GM19043 (cell line): ENCODE results near the gene SYMPK.

ENCODE experiments used
- ATAC-seq: cut with Tn5 transposase; IDR thresholded peaks from one replicate; pipeline ENCODE4 v1.9.1; 2021; ENCODE audit warnings: low read depth; ENCODE audit not compliant: unreplicated experiment

The SYMPK gene

GRCh38 chr19:45826934-45827333 lies 36.0 kb downstream of the SYMPK start:
- ATAC-seq: no peak

GRCh38 chr19:45825917-45826893 lies 36.7 kb downstream of the SYMPK start:
- no peak for ATAC-seq

GRCh38 chr19:45825263-45825605 lies 37.7 kb downstream of the SYMPK start:
- no peak for ATAC-seq

- no peak for ATAC-seq
Measured at GRCh38 chr19:45824531-45825262, 38.2 kb downstream of the SYMPK start.

- ATAC-seq: no peak
Measured at GRCh38 chr19:45824041-45824471, 38.9 kb downstream of the SYMPK start.

- no peak for ATAC-seq
Measured at GRCh38 chr19:45823182-45823581, 39.8 kb downstream of the SYMPK start.

- ATAC-seq: no peak
Measured at GRCh38 chr19:45822716-45823115, 40.2 kb downstream of the SYMPK start.

GRCh38 chr19:45821570-45821969 lies 41.4 kb downstream of the SYMPK start:
- ATAC-seq: no peak

GRCh38 chr19:45821103-45821521 lies 41.8 kb downstream of the SYMPK start:
- ATAC-seq: no peak

GRCh38 chr19:45820413-45821102 lies 42.4 kb downstream of the SYMPK start:
- no peak for ATAC-seq

GRCh38 chr19:45819769-45820168 lies 43.2 kb downstream of the SYMPK start:
- ATAC-seq: no peak

GRCh38 chr19:45817725-45818301 lies 45.1 kb downstream of the SYMPK start:
- ATAC-seq: no peak

GRCh38 chr19:45817010-45817724 lies 45.8 kb downstream of the SYMPK start:
- no peak for ATAC-seq

GRCh38 chr19:45816236-45817009 lies 46.5 kb downstream of the SYMPK start:
- no peak for ATAC-seq

GRCh38 chr19:45815481-45816216 lies 47.3 kb downstream of the SYMPK start:
- ATAC-seq: no peak

- ATAC-seq: no peak
Measured at GRCh38 chr19:45814851-45815480, 48.0 kb downstream of the SYMPK start, which contains the start of gene RSPH6A. Gene RSPH6A, minus strand, starts transcription at chr19:45815308. Its CDS starts 132 bp downstream, at chr19:45815176.

- no peak for ATAC-seq
Measured at GRCh38 chr19:45814166-45814780, 48.7 kb downstream of the SYMPK start.

- ATAC-seq: no peak
Measured at GRCh38 chr19:45812297-45812696, 50.6 kb downstream of the SYMPK start.
